Nephron progenitor cell (in vitro differentiated cells): ENCODE results near the gene CEBPZOS.
"Not testable (repeated sequence)": the region's sequence is repeated elsewhere in the genome, so short reads cannot be mapped to it uniquely, and the experiment has no call there.

ENCODE experiments used
- DNase-seq: peaks from one replicate; pipeline ENCODE4 v3.0.0; 2021
- H3K27ac Mint-ChIP-seq: 2 replicates; pipeline ENCODE4 v1.8.0; 2021; ENCODE audit warnings: mild to moderate bottlenecking, moderate library complexity, mixed read lengths
- H3K27me3 Mint-ChIP-seq: 2 replicates; pipeline ENCODE4 v1.8.0; 2021; ENCODE audit warnings: mild to moderate bottlenecking, low read depth, mixed read lengths; ENCODE audit not compliant: poor library complexity
- H3K36me3 Mint-ChIP-seq: 2 replicates; pipeline ENCODE4 v1.8.0; 2021; ENCODE audit warnings: low read depth, mixed read lengths
- H3K4me1 Mint-ChIP-seq: 2 replicates; pipeline ENCODE4 v1.8.0; 2021; ENCODE audit warnings: mixed read lengths
- H3K4me3 Mint-ChIP-seq: 2 replicates; pipeline ENCODE4 v1.8.0; 2021; ENCODE audit warnings: mild to moderate bottlenecking, moderate library complexity, mixed read lengths
- H3K9me3 Mint-ChIP-seq: 2 replicates; pipeline ENCODE4 v1.8.0; 2021; ENCODE audit warnings: mild to moderate bottlenecking, moderate library complexity, mixed read lengths
- CTCF ChIP-seq: fragments of 200-600 bp; sonication (generic); IDR thresholded peaks from 2 replicates; pipeline ENCODE4 v1.5.0; 2021; ENCODE audit warnings: antibody characterized with exemption

The CEBPZOS gene

GRCh38 chr2:37203708-37204107 lies 7.4 kb downstream of the CEBPZOS start:
- TF ChIP-seq CTCF: no peak
- Mint-ChIP-seq H3K27me3 (peaks cover 1% of the 10 kb centered on the region), H3K4me1 (no peaks in the 10 kb centered on the region), H3K4me3 (no peak overlapping the region), H3K27ac (no peak overlapping the region), H3K9me3 (peaks cover 43% of the 10 kb centered on the region), H3K36me3 (peaks cover 81% of the 10 kb centered on the region)
- DNase-seq: no peak

DNA sequence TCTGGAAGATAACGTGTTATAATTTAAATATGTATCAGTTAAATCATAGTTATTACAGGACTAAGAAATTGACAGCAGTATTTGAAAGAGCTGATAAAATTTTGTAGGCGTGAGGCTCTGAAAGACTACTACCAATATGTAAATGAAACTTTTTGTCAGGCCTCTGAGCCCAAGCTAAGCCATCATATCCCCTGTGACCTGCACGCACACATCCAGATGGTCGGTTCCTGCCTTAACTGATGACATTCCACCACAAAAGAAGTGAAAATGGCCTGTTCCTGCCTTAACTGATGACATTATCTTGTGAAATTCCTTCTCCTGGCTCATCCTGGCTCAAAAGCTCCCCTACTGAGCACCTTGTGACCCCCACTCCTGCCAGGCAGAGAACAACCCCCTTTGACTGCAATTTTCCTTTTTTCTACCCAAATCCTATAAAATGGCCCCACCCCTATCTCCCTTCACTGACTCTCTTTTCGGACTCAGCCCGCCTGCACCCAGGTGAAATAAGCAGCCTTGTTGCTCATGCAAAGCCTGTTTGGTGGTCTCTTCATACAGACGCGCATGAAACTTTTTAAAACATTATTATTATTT lies 8.9 kb downstream of the CEBPZOS start:
- not testable (repeated sequence) for H3K4me3 Mint-ChIP-seq, H3K27me3 Mint-ChIP-seq, H3K4me1 Mint-ChIP-seq, DNase-seq
- peaks cover 95% of the 10 kb centered on the region for H3K36me3 Mint-ChIP-seq
- H3K9me3 Mint-ChIP-seq: peaks cover 55% of the 10 kb centered on the region
- H3K27ac Mint-ChIP-seq: peak overlapping the region; percentile 30

GRCh38 chr2:37205689-37206341 lies 9.5 kb downstream of the CEBPZOS start:
- Mint-ChIP-seq H3K27me3 (peaks cover 3% of the 10 kb centered on the region), H3K27ac (no peak overlapping the region), H3K4me3 (no peak overlapping the region), H3K4me1 (no peaks in the 10 kb centered on the region), H3K9me3 (peaks cover 55% of the 10 kb centered on the region), H3K36me3 (peaks cover 97% of the 10 kb centered on the region)
- TF ChIP-seq CTCF: no peak
- no peak for DNase-seq

- peaks cover 99% of the 10 kb centered on the region for H3K36me3 Mint-ChIP-seq
- not testable (repeated sequence) for H3K27me3 Mint-ChIP-seq, H3K27ac Mint-ChIP-seq, H3K4me3 Mint-ChIP-seq, DNase-seq, H3K4me1 Mint-ChIP-seq
- peaks cover 55% of the 10 kb centered on the region for H3K9me3 Mint-ChIP-seq
Observed at GRCh38 chr2:37206760-37207159, 10.5 kb downstream of the CEBPZOS start.

GRCh38 chr2:37211212-37211611 lies 14.9 kb downstream of the CEBPZOS start:
- no peak overlapping the region for H3K4me3 Mint-ChIP-seq
- no peaks in the 10 kb centered on the region for H3K4me1 Mint-ChIP-seq
- DNase-seq: no peak
- peaks cover 3% of the 10 kb centered on the region for H3K27me3 Mint-ChIP-seq
- peaks cover 78% of the 10 kb centered on the region for H3K36me3 Mint-ChIP-seq
- H3K9me3 Mint-ChIP-seq: peaks cover 34% of the 10 kb centered on the region
- H3K27ac Mint-ChIP-seq: no peak overlapping the region
- TF ChIP-seq CTCF: no peak

GRCh38 chr2:37211939-37212338 lies 15.6 kb downstream of the CEBPZOS start:
- no peak overlapping the region for H3K4me3 Mint-ChIP-seq
- H3K27ac Mint-ChIP-seq: no peak overlapping the region
- TF ChIP-seq CTCF: no peak
- H3K4me1 Mint-ChIP-seq: no peaks in the 10 kb centered on the region
- peaks cover 3% of the 10 kb centered on the region for H3K27me3 Mint-ChIP-seq
- H3K9me3 Mint-ChIP-seq: peaks cover 30% of the 10 kb centered on the region
- H3K36me3 Mint-ChIP-seq: peaks cover 78% of the 10 kb centered on the region
- no peak for DNase-seq

- Mint-ChIP-seq H3K36me3 (peaks cover 69% of the 10 kb centered on the region), H3K27me3 (no peaks in the 10 kb centered on the region), H3K4me3 (no peak overlapping the region), H3K9me3 (no peaks in the 10 kb centered on the region), H3K27ac (no peak overlapping the region), H3K4me1 (no peaks in the 10 kb centered on the region)
- TF ChIP-seq CTCF: no peak
- DNase-seq: no peak
Observed at GRCh38 chr2:37215250-37215649, 19.0 kb downstream of the CEBPZOS start.
